Caco-2 (cell line): Measurements from ENCODE around the gene EPS8L1. TPM values are rescaled to one million over a fixed set of nuclear protein-coding genes. Genes with fewer than 3 reads are reported as not detected.
"Not testable (repeated sequence)": the region's sequence is repeated elsewhere in the genome, so short reads cannot be mapped to it uniquely, and the experiment has no call there.

Experiments used
- BruUV-seq: library from RNA; stranded (reverse); fragments of 400-500 nt; replicated peaks from 2 replicates; lab custom pipeline; 2021; lab: Mats Ljungman, UMichigan
- CTCF ChIA-PET: fragments of 300-600 bp; sonication (Branson Sonifier 250); formaldehyde crosslinking; loops from one replicate; lab custom pipeline; 2022; ENCODE audit warnings: antibody characterized with exemption; lab: Charles Lee
- POLR2A ChIA-PET: fragments of 300-600 bp; sonication (Branson Sonifier 250); formaldehyde crosslinking; loops from one replicate; lab custom pipeline; 2022; ENCODE audit warnings: antibody characterized with exemption; lab: Charles Lee
- DNase-seq, 2 experiments: peaks; one replicate each; pipeline versions ENCODE4 v3.0.0 to v3.0.0-alpha.2; 2020 to 2022
- H3K27me3 ChIP-seq: replicated peaks from 2 replicates; pipeline ENCODE4 v1.6.0; 2011; ENCODE audit warnings: low read length; ENCODE audit not compliant: control insufficient read depth, insufficient read depth
- H3K36me3 ChIP-seq: 2 replicates; pipeline ENCODE4 v1.5.1; 2011; ENCODE audit warnings: low read length; ENCODE audit not compliant: control insufficient read depth, insufficient read depth
- H3K4me1 ChIP-seq: fragments of 250-450 bp; sonication (Bioruptor Pico); 2 replicates; pipeline ENCODE4 v1.5.1; 2020; ENCODE audit warnings: mild to moderate bottlenecking
- H3K4me3 ChIP-seq: 2 replicates; pipeline ENCODE4 v1.5.1; 2011; ENCODE audit warnings: low read depth, mild to moderate bottlenecking, control low read depth, low read length
- H3K9me3 ChIP-seq: fragments of 250-450 bp; sonication (Bioruptor Pico); 2 replicates; pipeline ENCODE4 v1.5.1; 2020; ENCODE audit warnings: mild to moderate bottlenecking, moderate library complexity
- H3K27ac Mint-ChIP-seq: one replicate; pipeline ENCODE4 v1.8.0; 2022; ENCODE audit warnings: mixed read lengths; ENCODE audit not compliant: unreplicated experiment
- H3K27me3 Mint-ChIP-seq: one replicate; pipeline ENCODE4 v1.8.0; 2022; ENCODE audit warnings: mixed read lengths; ENCODE audit not compliant: insufficient read depth, unreplicated experiment
- H3K36me3 Mint-ChIP-seq: one replicate; pipeline ENCODE4 v1.8.0; 2022; ENCODE audit warnings: mild to moderate bottlenecking, mixed read lengths; ENCODE audit not compliant: insufficient read depth, unreplicated experiment
- H3K4me1 Mint-ChIP-seq: one replicate; pipeline ENCODE4 v1.8.0; 2022; ENCODE audit warnings: low read depth, mixed read lengths; ENCODE audit not compliant: unreplicated experiment
- H3K4me3 Mint-ChIP-seq: one replicate; pipeline ENCODE4 v1.8.0; 2022; ENCODE audit warnings: mild to moderate bottlenecking, moderate library complexity, mixed read lengths; ENCODE audit not compliant: unreplicated experiment
- H3K9me3 Mint-ChIP-seq: one replicate; pipeline ENCODE4 v1.8.0; 2022; ENCODE audit warnings: mixed read lengths; ENCODE audit not compliant: unreplicated experiment
- CTCF ChIP-seq, 2 experiments: fragments of 200-600 bp in 1 of 2; IDR thresholded peaks; 1 replicate in 1 of 2; 2 replicates in 1 of 2; pipeline versions ENCODE4 v1.5.1 to v1.8.0; 2011 to 2022; ENCODE audit warnings: antibody characterized with exemption in 1 of 2, control low read depth in 1 of 2, inconsistent platforms in 1 of 2, low read depth in 1 of 2, low read length in 1 of 2, mild to moderate bottlenecking in 1 of 2, moderate library complexity in 1 of 2; ENCODE audit not compliant: insufficient read depth in 1 of 2, severe bottlenecking in 1 of 2, unreplicated experiment in 1 of 2
- intact Hi-C: fragments of 100-400 bp; cut with micrococcal nuclease; formaldehyde crosslinking; loops from one replicate; pipeline ENCODE4 v1.10.0; 2022; ENCODE audit not compliant: unreplicated experiment
- total RNA-seq: library from RNA; stranded (reverse); gene quantifications from 2 replicates; pipeline ENCODE4 v1.2.3, GENCODE V29; 2022

EPS8L1 gene
- total RNA-seq, 1 experiment from 2014 or later, result 135 TPM

DNA sequence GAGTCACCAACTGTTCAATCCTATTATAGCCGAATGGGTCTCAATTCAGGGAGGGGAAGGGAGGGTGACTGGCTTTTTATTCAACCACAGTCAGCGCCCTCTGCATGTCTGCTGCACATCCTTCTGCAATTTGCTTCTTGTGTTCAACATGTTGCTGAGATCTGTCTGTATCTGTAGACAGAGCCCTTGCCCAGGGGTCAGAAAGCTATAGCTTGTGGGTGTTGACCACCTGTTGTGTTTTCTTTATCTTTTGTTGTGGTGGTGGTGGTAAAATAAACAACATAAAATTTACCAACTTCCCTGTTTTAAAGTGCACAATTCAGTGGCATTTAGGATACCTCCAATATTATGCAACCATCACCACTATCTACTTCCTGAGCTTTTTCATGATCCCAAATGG is 29.6 kb downstream of the EPS8L1 start:
- no peak overlapping the region for H3K4me3 Mint-ChIP-seq
- TF ChIP-seq CTCF (IDR thresholded peaks at IDR 0.05; ENCODE audit: insufficient read depth in 1 of 2, low read depth in 1 of 2, low read length in 1 of 2, severe bottlenecking in 1 of 2, unreplicated experiment in 1 of 2), result no peak
- POLR2A ChIA-PET, result no interaction called here
- H3K9me3 Mint-ChIP-seq, result no peaks in the 10 kb centered on the region
- H3K27ac Mint-ChIP-seq, result no peak overlapping the region
- peaks cover 7% of the 10 kb centered on the region; the same call in 1 of the 2 replicates for H3K9me3 ChIP-seq
- H3K4me1 Mint-ChIP-seq, result no peaks in the 10 kb centered on the region
- intact Hi-C loops, result no loop called here
- no peaks in the 10 kb centered on the region for H3K27me3 Mint-ChIP-seq
- no peaks in the 10 kb centered on the region; the same call in 1 of the 2 replicates for H3K36me3 ChIP-seq
- no peaks in the 10 kb centered on the region for H3K27me3 ChIP-seq
- no TSS peak for BruUV-seq
- CTCF ChIA-PET, result no interaction called here
- DNase-seq, result no peak
- no peak overlapping the region for H3K4me3 ChIP-seq
- H3K36me3 Mint-ChIP-seq, result peaks cover 40% of the 10 kb centered on the region
- no peaks in the 10 kb centered on the region for H3K4me1 ChIP-seq

DNA sequence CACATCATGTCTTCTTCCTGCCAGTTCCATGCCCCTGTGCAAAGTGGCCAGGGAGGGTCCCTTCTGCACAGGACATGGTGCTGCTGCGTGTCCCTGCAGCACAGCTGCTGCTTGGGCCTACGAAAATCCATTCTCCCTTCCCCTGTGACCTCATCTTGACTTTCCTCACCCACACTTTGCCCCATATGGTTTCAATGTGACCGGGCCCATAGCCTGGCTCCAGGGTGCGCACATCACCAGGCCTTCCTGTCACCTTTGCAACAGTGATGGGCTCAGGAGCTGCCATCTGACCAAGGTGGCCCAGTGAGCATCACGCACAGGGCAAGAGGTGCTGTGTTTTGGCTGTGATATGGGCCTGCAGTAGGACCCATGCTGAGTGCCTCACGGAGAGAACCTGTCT is 30.9 kb downstream of the EPS8L1 start:
- Mint-ChIP-seq H3K9me3 (no peaks in the 10 kb centered on the region), H3K4me1 (no peaks in the 10 kb centered on the region), H3K36me3 (peaks cover 48% of the 10 kb centered on the region), H3K27ac (peak overlapping the region; percentile 5), H3K27me3 (no peaks in the 10 kb centered on the region), H3K4me3 (no peak overlapping the region)
- ChIA-PET POLR2A (no interaction called here), CTCF (no interaction called here)
- Histone ChIP-seq H3K4me1 (no peaks in the 10 kb centered on the region), H3K27me3 (no peaks in the 10 kb centered on the region), H3K36me3 (no peaks in the 10 kb centered on the region; the same call in 1 of the 2 replicates), H3K4me3 (no peak overlapping the region), H3K9me3 (peaks cover 7% of the 10 kb centered on the region; the same call in 1 of the 2 replicates)
- DNase-seq, result no peak
- TF ChIP-seq CTCF (IDR thresholded peaks at IDR 0.05; ENCODE audit: insufficient read depth in 1 of 2, low read depth in 1 of 2, low read length in 1 of 2, severe bottlenecking in 1 of 2, unreplicated experiment in 1 of 2), result no peak
- BruUV-seq, result no TSS peak
- intact Hi-C loops, result no loop called here

DNA sequence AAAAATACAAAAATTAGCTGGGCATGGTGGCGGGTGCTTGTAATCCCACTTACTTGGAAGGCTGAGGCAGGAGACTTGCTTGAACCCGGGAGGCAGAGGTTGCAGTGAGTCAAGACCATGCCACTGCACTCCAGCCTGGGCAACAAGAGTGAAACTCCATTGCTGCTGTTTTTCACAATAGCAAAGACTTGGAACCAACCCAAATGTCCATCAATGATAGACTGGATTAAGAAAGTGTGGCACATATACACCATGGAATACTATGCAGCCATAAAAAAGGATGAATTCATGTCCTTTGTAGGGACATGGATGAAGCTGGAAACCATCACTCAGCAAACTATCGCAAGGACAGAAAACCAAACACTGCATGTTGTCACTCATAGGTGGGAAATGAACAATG is 31.6 kb downstream of the EPS8L1 start:
- POLR2A ChIA-PET, H3K27me3 ChIP-seq, H3K27ac Mint-ChIP-seq, H3K4me3 Mint-ChIP-seq, H3K4me1 Mint-ChIP-seq, BruUV-seq, intact Hi-C loops, H3K27me3 Mint-ChIP-seq, H3K9me3 ChIP-seq, DNase-seq, H3K9me3 Mint-ChIP-seq, H3K4me3 ChIP-seq, H3K36me3 ChIP-seq, H3K4me1 ChIP-seq, CTCF ChIA-PET: not testable (repeated sequence)
- peaks cover 50% of the 10 kb centered on the region for H3K36me3 Mint-ChIP-seq
